K562 (cell line): ENCODE measurements around the gene MPV17L2.
A peak's percentile ranks its signal among the peaks of the same experiment; 100 is the strongest.

Experiments
- ARID1B ChIP-seq: fragments of 450-650 bp; IDR thresholded peaks from 2 replicates; pipeline ENCODE4 v1.6.1; 2016; ENCODE audit warnings: antibody characterized with exemption, mild to moderate bottlenecking, inconsistent platforms
- SETDB1 ChIP-seq: IDR thresholded peaks from one replicate; pipeline ENCODE4 v1.6.1; 2012; ENCODE audit warnings: low read length, control low read depth, inconsistent platforms

GRCh38 chr19:18223860-18224524, 31.0 kb downstream of the MPV17L2 start:
- TF ChIP-seq SETDB1 (no peak), ARID1B (peak; percentile 79)
